Peyer's patch (tissue), 4 donors: ENCODE results near the gene HSPB9. TPM values are rescaled to one million over a fixed set of nuclear protein-coding genes. Genes with fewer than 3 reads are reported as not detected.
A peak's percentile ranks its signal among the peaks of the same experiment; 100 is the strongest.

ENCODE experiments used
- DNase-seq, 3 donors: peaks; one replicate each; pipeline ENCODE4 v3.0.0-alpha.2; 2017 to 2019
- H3K27ac ChIP-seq, 4 donors: fragments of 200-600 bp; sonication (generic); one replicate each; pipeline ENCODE4 v1.5.1; 2016 to 2019
- H3K27me3 ChIP-seq, 2 donors: fragments of 200-600 bp; sonication (generic); one replicate each; pipeline ENCODE4 v1.5.1; 2019
- H3K36me3 ChIP-seq, 3 donors: fragments of 200-600 bp; sonication (generic); one replicate each; pipeline ENCODE4 v1.5.1; 2016 to 2019
- H3K4me1 ChIP-seq, 4 donors: fragments of 200-600 bp; sonication (generic); one replicate each; pipeline ENCODE4 v1.5.1; 2016 to 2019
- H3K4me3 ChIP-seq, 4 donors: fragments of 200-600 bp; sonication (generic); 1 replicate in 3 of 4; 2 replicates in 1 of 4; pipeline ENCODE4 v1.5.1; 2016 to 2019; ENCODE audit warnings: mild to moderate bottlenecking in 1 of 4
- H3K9me3 ChIP-seq, 4 donors: fragments of 200-600 bp; sonication (generic); one replicate each; pipeline ENCODE4 v1.5.1; 2016 to 2019; ENCODE audit warnings: mild to moderate bottlenecking in 1 of 4
- POLR2A ChIP-seq, 2 donors: fragments of 450-650 bp; IDR thresholded peaks; one replicate each; pipeline ENCODE4 v1.5.1; 2017; ENCODE audit warnings: antibody characterized with exemption in 2 of 2, mild to moderate bottlenecking in 2 of 2, moderate library complexity in 2 of 2
- total RNA-seq, 4 donors: library from RNA; depleted of rRNA; stranded (reverse); fragments of >200 nt; gene quantifications; one replicate each; pipeline ENCODE4 v1.1.0, GENCODE V29; 2016
- TF ChIP-seq, protein P1 (sequence below), 6 experiments: fragments of 450-650 bp in 4 of 6; fragments of 200-600 bp in 2 of 6; sonication (generic) in 1 of 6; IDR thresholded peaks; one replicate each; pipeline ENCODE4 v1.5.1; 2017 to 2019; ENCODE audit warnings: antibody characterized with exemption in 6 of 6, mild to moderate bottlenecking in 3 of 6, moderate library complexity in 1 of 6

HSPB9 gene
- total RNA-seq, 4 donors from 2014 or later, result not detected

DNA sequence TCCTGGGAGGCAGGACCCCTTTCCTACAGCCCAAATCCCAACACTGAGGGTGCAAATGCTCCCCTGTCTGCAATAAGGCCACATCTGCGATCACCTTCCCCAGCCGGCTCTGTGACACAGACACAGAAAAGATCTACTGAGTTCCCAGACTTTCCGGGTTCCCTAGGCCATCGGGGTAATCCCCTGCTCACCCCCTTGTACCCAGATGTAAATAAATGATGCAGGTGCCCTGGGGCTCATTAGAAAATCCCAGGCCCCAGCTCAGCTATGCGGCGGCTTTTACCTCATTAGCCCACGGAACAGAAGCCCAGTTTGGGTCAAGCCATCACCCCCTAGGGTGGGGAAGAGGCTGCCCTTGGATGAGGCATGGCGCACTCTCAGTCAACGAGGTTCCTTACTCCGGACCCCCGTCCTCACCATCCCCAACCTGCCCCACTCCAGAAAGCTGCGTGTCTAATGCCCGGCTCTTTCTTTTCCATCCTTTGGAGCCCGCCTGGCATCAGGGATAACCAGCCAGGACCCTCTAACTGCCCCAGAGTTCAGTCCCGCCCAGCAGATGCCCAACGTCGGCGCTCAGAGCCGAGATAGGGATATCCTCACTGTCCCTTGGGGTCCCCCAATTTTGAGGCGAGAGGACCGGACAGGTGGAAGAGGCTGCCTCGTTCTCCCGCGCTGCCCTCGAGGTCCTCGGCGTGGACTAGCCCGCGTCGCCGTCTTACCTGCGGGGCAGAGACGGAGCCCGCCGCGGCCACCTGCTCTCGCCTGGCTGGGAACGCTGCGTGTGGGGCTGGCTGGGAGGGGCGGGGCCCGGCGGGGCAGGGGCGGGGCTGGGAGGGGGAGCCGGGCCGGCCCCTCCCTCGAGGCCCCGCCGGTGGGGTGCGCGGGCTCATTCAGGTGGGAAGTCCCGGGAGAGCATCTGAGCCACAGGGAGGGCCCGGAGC lies 24.6 kb upstream of the HSPB9 start, which contains the start of gene ZNF385C:
ZNF385C (minus strand) TSS at position 783 of the 941 bp plus-strand sequence. CDS start 35,417 bp downstream, outside the sequence.
- Histone ChIP-seq H3K4me3 (peak within 1 kb of the TSS; percentile 12 to 43 (median 22)), H3K9me3 (no peaks in the 10 kb centered on the region), H3K4me1 (peaks cover 0 to 11% (median 9%) of the 10 kb centered on the region in 4 donors), H3K27ac (peak within 1 kb of the TSS in 1 of 4 donors; percentile 7), H3K27me3 (peaks cover 0 to 8% of the 10 kb centered on the region in 2 donors), H3K36me3 (no peaks in the 10 kb centered on the region)
- peak in 2 of 3 donors; percentile 39 to 58 for DNase-seq
- TF ChIP-seq POLR2A (IDR thresholded peaks at IDR 0.05), result no peak
- TF ChIP-seq, protein P1, sequence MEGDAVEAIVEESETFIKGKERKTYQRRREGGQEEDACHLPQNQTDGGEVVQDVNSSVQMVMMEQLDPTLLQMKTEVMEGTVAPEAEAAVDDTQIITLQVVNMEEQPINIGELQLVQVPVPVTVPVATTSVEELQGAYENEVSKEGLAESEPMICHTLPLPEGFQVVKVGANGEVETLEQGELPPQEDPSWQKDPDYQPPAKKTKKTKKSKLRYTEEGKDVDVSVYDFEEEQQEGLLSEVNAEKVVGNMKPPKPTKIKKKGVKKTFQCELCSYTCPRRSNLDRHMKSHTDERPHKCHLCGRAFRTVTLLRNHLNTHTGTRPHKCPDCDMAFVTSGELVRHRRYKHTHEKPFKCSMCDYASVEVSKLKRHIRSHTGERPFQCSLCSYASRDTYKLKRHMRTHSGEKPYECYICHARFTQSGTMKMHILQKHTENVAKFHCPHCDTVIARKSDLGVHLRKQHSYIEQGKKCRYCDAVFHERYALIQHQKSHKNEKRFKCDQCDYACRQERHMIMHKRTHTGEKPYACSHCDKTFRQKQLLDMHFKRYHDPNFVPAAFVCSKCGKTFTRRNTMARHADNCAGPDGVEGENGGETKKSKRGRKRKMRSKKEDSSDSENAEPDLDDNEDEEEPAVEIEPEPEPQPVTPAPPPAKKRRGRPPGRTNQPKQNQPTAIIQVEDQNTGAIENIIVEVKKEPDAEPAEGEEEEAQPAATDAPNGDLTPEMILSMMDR (IDR thresholded peaks at IDR 0.05), result no peak

DNA sequence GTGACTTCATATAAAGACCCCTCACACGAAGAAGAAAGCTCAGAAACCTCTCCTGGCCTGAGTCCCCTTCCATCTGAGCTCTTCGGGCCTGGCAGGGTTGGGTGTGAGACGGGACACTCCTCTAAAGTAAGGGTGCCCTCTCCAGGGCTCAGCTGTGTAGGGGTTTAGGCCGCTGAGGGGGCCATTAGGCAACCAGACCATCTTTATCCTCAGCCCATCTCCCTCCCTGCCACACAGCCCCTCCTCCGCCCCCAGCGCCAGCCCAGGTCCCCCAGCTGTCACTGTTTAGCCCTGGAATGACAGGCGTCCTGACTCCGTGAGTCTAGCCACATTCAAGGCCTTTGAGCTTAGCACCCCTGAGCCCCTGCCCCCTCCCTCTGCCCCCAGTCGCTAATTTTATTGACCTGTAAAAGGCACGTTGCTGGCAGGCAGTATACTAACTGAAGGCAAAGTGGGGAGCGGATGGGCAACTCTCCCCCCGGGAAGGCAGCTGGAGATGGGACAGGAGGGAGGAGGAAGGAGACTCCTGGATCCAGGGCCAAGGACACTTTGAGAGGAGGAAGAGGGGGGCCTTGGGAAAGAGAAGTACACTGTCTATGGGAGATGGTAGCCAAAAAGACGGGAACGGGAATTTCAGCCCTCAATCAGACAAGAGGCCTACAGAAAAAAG lies 23.7 kb upstream of the HSPB9 start:
- peaks cover 0 to 8% of the 10 kb centered on the region in 2 donors for H3K27me3 ChIP-seq
- H3K4me3 ChIP-seq, result peak overlapping the region in 1 of 4 donors; percentile 43
- peaks cover 0 to 11% (median 9%) of the 10 kb centered on the region in 4 donors for H3K4me1 ChIP-seq
- no peaks in the 10 kb centered on the region for H3K9me3 ChIP-seq
- no peak overlapping the region for H3K27ac ChIP-seq
- TF ChIP-seq POLR2A (IDR thresholded peaks at IDR 0.05), result no peak
- TF ChIP-seq, protein P1 (IDR thresholded peaks at IDR 0.05), result no peak
- H3K36me3 ChIP-seq, result no peaks in the 10 kb centered on the region
- no peak for DNase-seq

DNA sequence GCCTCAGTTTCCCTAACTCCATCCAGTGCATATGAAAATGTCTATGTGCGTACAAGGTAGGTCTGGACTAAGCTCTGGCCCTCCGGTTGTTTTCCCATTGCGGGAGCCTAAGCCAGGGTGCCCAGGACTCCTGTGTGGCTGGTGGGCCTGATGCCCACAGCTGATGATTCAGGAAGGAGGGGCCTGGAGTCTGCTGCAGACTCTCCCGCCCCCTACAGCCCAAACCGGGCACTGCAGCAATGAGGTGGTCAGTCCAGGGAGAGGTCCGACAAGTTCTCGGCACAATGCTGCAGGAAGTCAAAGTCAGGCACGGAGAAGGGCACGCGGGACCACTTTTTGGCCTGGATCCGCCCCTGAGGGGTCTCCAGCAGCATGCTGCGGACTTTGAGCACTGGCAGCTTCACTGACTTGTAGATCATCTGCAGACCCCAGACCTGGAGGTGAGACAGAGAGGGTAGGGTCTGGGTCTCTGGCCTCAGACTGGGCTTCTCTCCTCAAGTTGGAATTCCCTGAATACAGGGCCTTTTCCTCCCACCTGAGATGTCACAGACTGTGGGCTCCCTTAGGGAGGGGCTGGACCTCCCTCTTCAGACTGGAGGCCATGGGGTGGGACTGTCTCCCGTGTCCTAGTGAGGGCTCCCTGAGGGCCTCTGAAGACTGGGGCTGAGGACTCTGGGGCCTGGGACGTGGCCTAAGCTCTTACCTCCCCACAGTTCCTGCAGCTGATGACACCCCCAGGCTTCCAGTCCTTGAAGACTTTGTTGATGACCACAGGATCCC lies 20.9 kb upstream of the HSPB9 start:
- TF ChIP-seq POLR2A (IDR thresholded peaks at IDR 0.05), result no peak
- TF ChIP-seq, protein P1 (IDR thresholded peaks at IDR 0.05), result peak in 5 of 6 experiments; percentile 53 to 72 (median 65)
- Histone ChIP-seq H3K27ac (no peak overlapping the region), H3K36me3 (peaks cover 0 to 15% (median 0%) of the 10 kb centered on the region in 3 donors), H3K4me1 (peaks cover 0 to 11% (median 9%) of the 10 kb centered on the region in 4 donors), H3K9me3 (no peaks in the 10 kb centered on the region), H3K4me3 (no peak overlapping the region), H3K27me3 (peaks cover 0 to 8% of the 10 kb centered on the region in 2 donors)
- DNase-seq, result peak; percentile 59 to 83 (median 81)

DNA sequence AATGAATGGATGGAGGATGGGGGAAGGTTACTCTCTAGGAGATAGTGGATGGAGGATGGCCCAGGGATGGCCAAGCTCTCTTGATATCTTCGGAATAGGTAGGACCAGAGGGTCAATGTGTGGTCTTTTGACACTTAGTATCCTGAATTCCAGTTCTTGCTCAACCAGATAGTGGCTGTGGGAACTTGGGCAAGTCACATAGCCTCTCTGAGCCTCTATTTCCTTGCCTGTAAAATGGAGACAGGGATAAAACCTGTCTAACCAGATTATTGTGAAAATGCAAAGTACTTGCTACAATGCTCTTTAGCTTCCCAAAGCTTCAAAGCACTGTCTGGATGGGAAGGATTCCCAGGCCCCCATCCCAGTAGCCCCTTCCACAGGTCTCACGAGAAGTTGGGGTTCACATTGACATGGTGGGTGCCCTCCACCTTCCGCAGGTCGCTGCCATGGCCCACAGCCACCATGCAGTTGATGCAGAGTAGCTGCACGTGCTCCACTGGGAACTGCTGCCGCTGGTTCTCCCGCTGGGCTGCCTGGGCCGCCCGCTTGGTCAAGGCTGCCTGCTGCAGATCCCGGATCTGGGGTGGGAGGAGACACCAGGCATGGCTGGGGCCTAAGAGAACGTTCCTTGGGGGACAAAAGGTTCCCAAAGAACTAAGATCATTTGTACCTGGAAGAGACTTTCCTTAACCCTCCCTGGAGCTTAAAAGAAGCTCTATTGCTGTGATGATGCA lies 19.2 kb upstream of the HSPB9 start:
- H3K4me1 ChIP-seq, result peaks cover 0 to 3% (median under 1%) of the 10 kb centered on the region in 4 donors

More for the DNA sequence above, 19.2 kb upstream of the HSPB9 start:
- Histone ChIP-seq H3K27me3 (no peaks in the 10 kb centered on the region), H3K9me3 (no peaks in the 10 kb centered on the region), H3K27ac (no peak overlapping the region), H3K36me3 (peaks cover 0 to 15% (median 0%) of the 10 kb centered on the region in 3 donors), H3K4me3 (no peak overlapping the region)
- no peak for DNase-seq
- TF ChIP-seq, protein P1 (IDR thresholded peaks at IDR 0.05), result no peak
- TF ChIP-seq POLR2A (IDR thresholded peaks at IDR 0.05), result no peak
